GM12873 (cell line): ENCODE data around the gene STRIP1.

Experiments used
- TF ChIP-seq, protein P1 (sequence below): IDR thresholded peaks from 2 replicates; pipeline ENCODE4 v1.5.1; 2012; ENCODE audit warnings: low read depth, mild to moderate bottlenecking, moderate library complexity, low read length, control low read depth; ENCODE audit not compliant: insufficient read depth; ENCODE audit errors: missing control alignments

Gene STRIP1

DNA sequence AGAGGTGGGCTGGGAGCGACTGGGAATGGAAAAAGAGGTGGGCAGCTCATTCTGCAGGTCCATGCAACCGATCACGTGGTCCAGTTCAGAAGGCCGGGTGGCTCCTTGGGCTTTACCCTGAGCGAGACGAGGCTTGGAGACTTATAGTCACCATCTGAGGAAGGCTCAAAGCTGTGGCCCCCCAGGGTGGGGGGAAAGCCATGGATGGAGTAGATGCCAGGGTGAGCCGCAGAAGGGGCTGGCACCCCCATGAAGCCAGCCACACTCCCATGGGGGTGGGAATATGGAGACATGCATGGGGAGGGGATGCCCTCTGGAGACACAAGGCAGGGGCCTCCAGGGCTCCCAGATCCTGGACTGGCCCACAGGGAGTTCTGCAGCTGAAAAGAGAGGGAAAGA is 26.2 kb downstream of the STRIP1 start:
- TF ChIP-seq, protein P1, sequence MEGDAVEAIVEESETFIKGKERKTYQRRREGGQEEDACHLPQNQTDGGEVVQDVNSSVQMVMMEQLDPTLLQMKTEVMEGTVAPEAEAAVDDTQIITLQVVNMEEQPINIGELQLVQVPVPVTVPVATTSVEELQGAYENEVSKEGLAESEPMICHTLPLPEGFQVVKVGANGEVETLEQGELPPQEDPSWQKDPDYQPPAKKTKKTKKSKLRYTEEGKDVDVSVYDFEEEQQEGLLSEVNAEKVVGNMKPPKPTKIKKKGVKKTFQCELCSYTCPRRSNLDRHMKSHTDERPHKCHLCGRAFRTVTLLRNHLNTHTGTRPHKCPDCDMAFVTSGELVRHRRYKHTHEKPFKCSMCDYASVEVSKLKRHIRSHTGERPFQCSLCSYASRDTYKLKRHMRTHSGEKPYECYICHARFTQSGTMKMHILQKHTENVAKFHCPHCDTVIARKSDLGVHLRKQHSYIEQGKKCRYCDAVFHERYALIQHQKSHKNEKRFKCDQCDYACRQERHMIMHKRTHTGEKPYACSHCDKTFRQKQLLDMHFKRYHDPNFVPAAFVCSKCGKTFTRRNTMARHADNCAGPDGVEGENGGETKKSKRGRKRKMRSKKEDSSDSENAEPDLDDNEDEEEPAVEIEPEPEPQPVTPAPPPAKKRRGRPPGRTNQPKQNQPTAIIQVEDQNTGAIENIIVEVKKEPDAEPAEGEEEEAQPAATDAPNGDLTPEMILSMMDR: no peak

DNA sequence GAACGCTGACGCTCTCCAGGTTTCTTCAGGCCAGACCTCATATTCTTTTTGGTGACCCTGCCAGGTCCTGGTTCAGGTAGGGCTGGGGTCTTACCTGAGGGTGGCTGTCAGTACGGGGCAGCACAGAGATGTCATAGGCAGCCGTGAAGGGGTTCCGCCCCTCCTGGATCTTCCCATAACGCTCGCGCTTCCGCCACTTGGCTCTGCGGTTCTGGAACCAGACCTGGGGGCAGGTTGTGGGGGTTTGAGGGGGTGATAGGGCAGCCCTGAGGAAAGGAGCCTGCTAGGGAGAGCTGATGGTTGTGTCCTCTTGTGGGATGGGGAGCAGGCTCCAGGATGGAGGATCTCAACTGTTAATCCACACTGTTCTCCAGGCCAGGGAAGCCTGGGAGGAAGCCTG is 26.9 kb downstream of the STRIP1 start:
- TF ChIP-seq, protein P1: no peak

DNA sequence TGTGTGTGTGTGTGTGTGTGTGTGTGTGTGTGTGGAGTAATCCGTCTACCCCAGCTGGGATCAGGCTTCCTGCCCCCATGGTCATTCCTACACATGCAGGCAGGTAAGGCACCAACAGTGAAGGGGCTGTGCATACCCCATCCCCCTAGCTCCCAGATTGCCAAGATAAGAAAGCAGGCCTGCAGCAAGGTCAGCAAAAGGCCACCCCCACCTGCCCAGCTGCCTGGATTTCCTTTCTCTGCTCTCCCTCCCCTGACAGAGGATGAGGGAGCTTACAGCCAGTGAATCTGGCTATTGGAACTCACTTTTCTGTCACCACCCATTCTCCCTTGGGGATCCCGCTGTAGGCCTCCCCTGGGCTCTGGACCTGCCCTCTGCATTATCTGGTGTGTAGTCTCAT is 28.2 kb downstream of the STRIP1 start:
- TF ChIP-seq, protein P1: no peak

DNA sequence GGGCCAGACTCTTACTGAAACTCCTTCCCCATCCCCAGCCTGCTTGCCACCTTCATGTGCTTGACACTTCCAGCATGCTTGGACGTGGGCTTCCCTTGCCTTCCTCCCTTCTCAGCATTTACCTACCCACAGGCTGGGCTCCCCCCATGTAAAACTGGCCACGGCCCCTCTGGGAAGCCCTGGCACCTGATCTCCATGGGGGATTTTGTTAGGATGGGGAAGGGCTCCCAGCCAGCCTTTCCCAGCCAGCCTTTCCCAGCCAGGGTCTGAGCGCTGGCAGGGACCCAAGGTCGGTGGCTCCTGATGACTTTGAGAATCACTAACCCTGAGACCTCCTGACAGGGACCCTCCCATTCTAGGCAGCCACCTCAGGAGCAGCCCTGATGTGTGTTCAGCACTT is 29.4 kb downstream of the STRIP1 start:
- TF ChIP-seq, protein P1: no peak

DNA sequence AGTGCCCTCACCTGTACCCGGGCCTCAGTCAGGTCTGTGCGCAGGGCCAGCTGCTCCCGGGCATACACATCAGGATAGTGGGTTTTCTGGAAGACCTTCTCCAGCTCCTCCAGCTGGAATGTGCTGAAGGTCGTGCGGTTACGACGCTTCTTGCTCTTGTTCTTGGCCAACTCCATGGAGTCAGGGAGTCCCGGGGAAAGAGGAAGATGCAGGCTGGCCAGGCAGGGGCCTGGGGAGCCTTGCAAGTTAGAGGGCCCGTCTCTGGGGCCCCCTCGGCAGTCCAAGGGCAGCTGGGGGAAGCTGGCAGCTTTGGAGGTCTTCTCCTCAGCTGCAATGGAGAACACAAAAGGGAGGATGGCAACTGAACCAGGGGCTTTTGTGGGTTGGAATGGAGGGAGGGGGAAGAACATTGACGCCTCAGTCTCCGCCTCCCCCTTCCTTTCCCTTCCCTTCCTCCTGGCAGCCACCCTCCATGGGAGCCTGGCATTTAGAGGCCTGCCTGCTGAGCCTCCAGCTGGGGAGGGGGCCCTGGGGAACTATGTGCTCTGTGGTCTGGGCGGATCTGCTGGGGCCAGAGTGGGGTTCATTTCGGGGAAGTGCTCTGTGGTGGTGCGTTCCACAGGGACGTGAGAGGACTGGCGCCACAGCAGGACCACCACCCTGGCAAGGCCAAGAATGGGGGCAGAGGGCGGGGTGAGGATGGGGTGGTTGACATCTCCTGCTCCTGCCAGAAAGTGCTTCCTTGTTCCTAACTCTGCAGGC is 30.3 kb downstream of the STRIP1 start:
- TF ChIP-seq, protein P1: no peak

DNA sequence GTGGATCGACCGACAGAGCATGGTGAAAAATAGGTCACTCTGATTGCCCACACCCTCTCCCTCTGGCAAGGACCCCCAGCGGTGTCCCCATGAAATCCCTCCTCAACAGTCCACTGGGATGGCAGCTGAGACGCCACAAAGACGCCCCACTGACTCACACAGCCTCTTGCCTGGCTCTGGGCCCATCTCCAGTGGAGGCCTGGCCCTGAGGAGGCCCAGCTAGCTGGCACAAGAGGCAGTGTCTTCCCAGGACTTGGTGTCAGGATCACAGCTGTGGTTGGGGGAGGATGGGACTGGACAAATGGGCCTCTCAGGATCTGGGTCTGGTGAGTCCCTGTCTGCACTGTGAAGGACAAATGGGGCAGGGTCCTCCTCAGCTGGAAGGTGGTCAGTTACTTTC is 31.4 kb downstream of the STRIP1 start:
- TF ChIP-seq, protein P1: no peak

DNA sequence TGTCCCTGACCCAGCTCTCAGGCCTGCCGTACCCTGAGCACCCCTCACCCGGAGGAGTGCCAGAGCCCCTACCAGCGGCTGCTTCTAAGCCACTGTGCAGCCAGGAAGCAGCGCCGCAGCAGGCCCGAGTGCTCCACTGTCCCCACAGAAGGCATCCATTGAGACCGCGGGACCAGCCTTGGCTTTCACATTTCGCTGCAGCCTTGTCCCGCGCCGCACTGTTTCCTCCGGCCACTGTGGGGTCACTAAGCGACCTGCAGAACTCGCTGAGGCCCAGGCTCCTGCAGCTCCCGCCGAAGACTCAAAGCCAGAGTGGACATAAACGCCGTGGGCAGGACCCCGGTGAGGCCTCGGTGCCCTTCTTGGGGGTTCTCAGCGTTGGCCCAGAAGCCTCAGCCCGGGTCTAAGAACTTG is 33.1 kb downstream of the STRIP1 start:
- TF ChIP-seq, protein P1: no peak
